Progenitor cell of endocrine pancreas (in vitro differentiated cells): ENCODE data around the gene ANKS1A. TPM values are rescaled to one million over a fixed set of nuclear protein-coding genes. Genes with fewer than 3 reads are reported as not detected.

Source experiments
- DNase-seq: peaks from one replicate; pipeline ENCODE4 v3.0.0; 2021; ENCODE audit warnings: low spot score; ENCODE audit not compliant: unreplicated experiment
- H3K27ac Mint-ChIP-seq: 2 replicates; pipeline ENCODE4 v1.8.0; 2021; ENCODE audit warnings: mild to moderate bottlenecking, moderate library complexity, mixed read lengths
- H3K27me3 Mint-ChIP-seq: 2 replicates; pipeline ENCODE4 v1.8.0; 2021; ENCODE audit warnings: mixed read lengths
- H3K36me3 Mint-ChIP-seq: 2 replicates; pipeline ENCODE4 v1.8.0; 2022; ENCODE audit warnings: mixed read lengths; ENCODE audit not compliant: insufficient read depth
- H3K4me1 Mint-ChIP-seq: 2 replicates; pipeline ENCODE4 v1.8.0; 2021; ENCODE audit warnings: low read depth, mixed read lengths
- H3K4me3 Mint-ChIP-seq: 2 replicates; pipeline ENCODE4 v1.8.0; 2021; ENCODE audit warnings: low read depth, mild to moderate bottlenecking, moderate library complexity, mixed read lengths
- H3K9me3 Mint-ChIP-seq: 2 replicates; pipeline ENCODE4 v1.8.0; 2021; ENCODE audit warnings: low read depth, mixed read lengths
- CTCF ChIP-seq: fragments of 200-600 bp; sonication (generic); IDR thresholded peaks from one replicate; pipeline ENCODE4 v1.5.0; 2021; ENCODE audit warnings: antibody characterized with exemption, mild to moderate bottlenecking; ENCODE audit not compliant: unreplicated experiment
- total RNA-seq: library from RNA; stranded (reverse); gene quantifications from 2 replicates; pipeline ENCODE4 v1.2.1, GENCODE V29; 2021

ANKS1A gene
- total RNA-seq, 1 donor from 2014 or later: 36.4 TPM

GRCh38 chr6:35030099-35030498, 141.0 kb downstream of the ANKS1A start:
- peaks cover 28% of the 10 kb centered on the region for H3K4me1 Mint-ChIP-seq
- H3K27ac Mint-ChIP-seq: no peak overlapping the region
- no peaks in the 10 kb centered on the region for H3K9me3 Mint-ChIP-seq
- DNase-seq: no peak
- TF ChIP-seq CTCF: no peak
- H3K36me3 Mint-ChIP-seq: peaks cover 2% of the 10 kb centered on the region
- no peak overlapping the region for H3K4me3 Mint-ChIP-seq
- H3K27me3 Mint-ChIP-seq: no peaks in the 10 kb centered on the region

DNA sequence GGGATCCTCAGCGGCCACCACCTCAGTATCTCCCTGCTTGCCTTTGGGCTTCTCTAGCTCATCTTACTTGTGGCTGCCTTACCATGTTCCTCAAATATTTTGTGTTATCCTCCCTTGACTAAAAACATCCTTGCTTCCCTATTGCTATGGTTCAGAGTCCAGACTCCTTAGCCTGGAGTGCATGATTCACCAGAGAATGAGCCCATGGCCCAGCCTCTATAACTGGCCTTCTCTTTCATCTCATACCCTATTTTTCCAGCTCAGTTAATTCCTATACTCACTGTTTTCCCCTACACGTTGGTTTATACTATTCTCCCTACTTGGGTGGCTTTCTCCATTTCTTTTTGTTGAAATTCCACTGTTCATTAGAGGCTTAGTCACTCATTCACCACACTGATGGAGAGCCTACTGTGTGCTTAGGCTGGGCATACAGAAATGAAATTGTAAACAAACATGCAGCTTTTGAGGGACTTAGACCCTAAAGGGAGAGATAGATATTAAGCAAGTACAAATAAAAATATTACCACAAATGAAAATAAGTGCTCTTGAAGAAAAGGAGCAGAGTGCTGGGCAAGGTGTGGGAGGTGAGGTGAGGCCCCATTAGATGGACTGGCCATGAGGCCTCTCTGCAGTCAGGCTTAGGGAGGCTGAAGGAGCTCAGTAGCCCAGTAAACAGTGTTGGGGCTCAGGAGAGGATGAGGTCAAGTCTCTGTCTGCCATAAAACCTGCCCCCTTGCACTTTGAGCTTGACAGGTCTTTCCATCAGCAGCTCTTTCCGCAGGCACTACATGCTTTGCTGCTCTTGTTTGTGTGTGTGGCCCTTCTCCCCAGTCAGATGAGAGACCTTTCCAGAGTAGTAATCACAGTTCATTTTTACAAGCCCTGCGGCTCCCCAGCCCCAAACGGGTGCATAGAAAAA, 142.8 kb downstream of the ANKS1A start:
- Mint-ChIP-seq H3K27ac (no peak overlapping the region), H3K4me1 (peaks cover 26% of the 10 kb centered on the region), H3K36me3 (no peaks in the 10 kb centered on the region), H3K4me3 (no peak overlapping the region), H3K9me3 (no peaks in the 10 kb centered on the region), H3K27me3 (no peaks in the 10 kb centered on the region)
- DNase-seq: no peak
- no peak for TF ChIP-seq CTCF

GRCh38 chr6:35033683-35034082, 144.6 kb downstream of the ANKS1A start:
- H3K4me3 Mint-ChIP-seq: no peak overlapping the region
- peaks cover 26% of the 10 kb centered on the region for H3K4me1 Mint-ChIP-seq
- H3K9me3 Mint-ChIP-seq: no peaks in the 10 kb centered on the region
- no peak for DNase-seq
- no peak for TF ChIP-seq CTCF
- H3K27ac Mint-ChIP-seq: no peak overlapping the region
- H3K36me3 Mint-ChIP-seq: peaks cover 3% of the 10 kb centered on the region
- no peaks in the 10 kb centered on the region for H3K27me3 Mint-ChIP-seq

GRCh38 chr6:35034411-35035191, 145.5 kb downstream of the ANKS1A start:
- TF ChIP-seq CTCF: no peak
- no peaks in the 10 kb centered on the region for H3K9me3 Mint-ChIP-seq
- no peak for DNase-seq
- no peaks in the 10 kb centered on the region for H3K27me3 Mint-ChIP-seq
- H3K4me3 Mint-ChIP-seq: no peak overlapping the region
- peaks cover 3% of the 10 kb centered on the region for H3K36me3 Mint-ChIP-seq
- peaks cover 23% of the 10 kb centered on the region for H3K4me1 Mint-ChIP-seq
- no peak overlapping the region for H3K27ac Mint-ChIP-seq

GRCh38 chr6:35035481-35036030, 146.5 kb downstream of the ANKS1A start:
- TF ChIP-seq CTCF: no peak
- Mint-ChIP-seq H3K27ac (peak overlapping the region; percentile 76), H3K36me3 (peaks cover 8% of the 10 kb centered on the region), H3K4me1 (peaks cover 24% of the 10 kb centered on the region), H3K4me3 (no peak overlapping the region), H3K9me3 (no peaks in the 10 kb centered on the region), H3K27me3 (no peaks in the 10 kb centered on the region)
- no peak for DNase-seq
